WTC11 (cell line): ENCODE data around the gene KSR2. TPM values are rescaled to one million over a fixed set of nuclear protein-coding genes. Genes with fewer than 3 reads are reported as not detected.

Experiments used
- ATAC-seq: fragments of 200-7000 bp; cut with Tn5 transposase; 2 replicates; pipeline ENCODE4 v1.10.0; 2021; ENCODE audit warnings: mild to moderate bottlenecking, moderate library complexity
- CTCF ChIA-PET: fragments of 300-600 bp; sonication (Branson Sonifier 250); formaldehyde crosslinking; loops from one replicate; lab custom pipeline; 2021; ENCODE audit warnings: antibody characterized with exemption; lab: Charles Lee
- POLR2A ChIA-PET: fragments of 350-600 bp; sonication (Branson Sonifier 250); formaldehyde crosslinking; loops from one replicate; lab custom pipeline; 2021; ENCODE audit warnings: antibody characterized with exemption; lab: Charles Lee
- DNase-seq: peaks from one replicate; pipeline ENCODE4 v3.0.0; 2021; ENCODE audit warnings: low spot score
- H3K27ac Mint-ChIP-seq: 2 replicates; pipeline ENCODE4 v1.8.0; 2021; ENCODE audit warnings: mixed read lengths
- H3K27me3 Mint-ChIP-seq: 2 replicates; pipeline ENCODE4 v1.8.0; 2021; ENCODE audit warnings: low read depth, mild to moderate bottlenecking, moderate library complexity, mixed read lengths
- H3K36me3 Mint-ChIP-seq: 2 replicates; pipeline ENCODE4 v1.8.0; 2021; ENCODE audit warnings: mixed read lengths
- H3K4me1 Mint-ChIP-seq: 2 replicates; pipeline ENCODE4 v1.8.0; 2022; ENCODE audit warnings: mixed read lengths
- H3K4me3 Mint-ChIP-seq: 2 replicates; pipeline ENCODE4 v1.8.0; 2021; ENCODE audit warnings: mild to moderate bottlenecking, moderate library complexity, mixed read lengths
- H3K9me3 Mint-ChIP-seq: 2 replicates; pipeline ENCODE4 v1.8.0; 2021; ENCODE audit warnings: mixed read lengths
- CBFB ChIP-seq: sonication (generic); formaldehyde crosslinking; IDR thresholded peaks from 2 replicates; pipeline ENCODE4 v1.8.1; 2022; ENCODE audit warnings: mild to moderate bottlenecking, low read depth, missing genetic modification reagents
- CDX4 ChIP-seq: fragments of 250-450 bp; sonication (Bioruptor Pico); IDR thresholded peaks from 2 replicates; pipeline ENCODE4 v1.9.0; 2021; ENCODE audit warnings: moderate library complexity, mild to moderate bottlenecking, inconsistent platforms, borderline replicate concordance
- E2F1 ChIP-seq: sonication (generic); formaldehyde crosslinking; IDR thresholded peaks from 2 replicates; pipeline ENCODE4 v1.8.0; 2022; ENCODE audit warnings: mild to moderate bottlenecking, missing genetic modification reagents
- ELF4 ChIP-seq: sonication (generic); formaldehyde crosslinking; IDR thresholded peaks from 2 replicates; pipeline ENCODE4 v1.8.1; 2022; ENCODE audit warnings: low read depth, mild to moderate bottlenecking, moderate library complexity, missing genetic modification reagents
- GABPB1 ChIP-seq: sonication (generic); formaldehyde crosslinking; IDR thresholded peaks from 2 replicates; pipeline ENCODE4 v1.8.1; 2023; ENCODE audit warnings: mild to moderate bottlenecking, missing genetic modification reagents
- HMGA2 ChIP-seq: fragments of 250-450 bp; sonication (Bioruptor Pico); IDR thresholded peaks from 2 replicates; pipeline ENCODE4 v1.4.0; 2021; ENCODE audit warnings: mild to moderate bottlenecking, moderate library complexity
- IRF2 ChIP-seq: sonication (generic); formaldehyde crosslinking; IDR thresholded peaks from 2 replicates; pipeline ENCODE4 v1.8.0; 2022; ENCODE audit warnings: low read depth, missing genetic modification reagents, borderline replicate concordance
- NFE2L1 ChIP-seq: sonication (generic); formaldehyde crosslinking; IDR thresholded peaks from 2 replicates; pipeline ENCODE4 v1.8.1; 2023; ENCODE audit warnings: missing genetic modification reagents
- NR3C1 ChIP-seq: sonication (generic); formaldehyde crosslinking; conservative IDR thresholded peaks from 2 replicates; pipeline ENCODE4 v1.8.1; 2023; ENCODE audit warnings: low read depth, mild to moderate bottlenecking, missing genetic modification reagents
- RORB ChIP-seq: fragments of 250-450 bp; sonication (Bioruptor Pico); IDR thresholded peaks from 2 replicates; pipeline ENCODE4 v1.9.0; 2021; ENCODE audit warnings: mild to moderate bottlenecking
- SMAD4 ChIP-seq: sonication (generic); formaldehyde crosslinking; IDR thresholded peaks from 2 replicates; pipeline ENCODE4 v1.8.0; 2022; ENCODE audit warnings: mild to moderate bottlenecking, missing genetic modification reagents
- SOX15 ChIP-seq: fragments of 250-450 bp; sonication (Bioruptor Pico); IDR thresholded peaks from 2 replicates; pipeline ENCODE4 v1.9.0; 2021; ENCODE audit warnings: mild to moderate bottlenecking
- TEAD4 ChIP-seq: sonication (generic); formaldehyde crosslinking; IDR thresholded peaks from 2 replicates; pipeline ENCODE4 v1.8.0; 2022; ENCODE audit warnings: mild to moderate bottlenecking, missing genetic modification reagents
- ZMAT4 ChIP-seq: fragments of 250-450 bp; sonication (Bioruptor Pico); IDR thresholded peaks from 2 replicates; pipeline ENCODE4 v1.9.0; 2021; ENCODE audit warnings: mild to moderate bottlenecking
- ZNF121 ChIP-seq: sonication (generic); formaldehyde crosslinking; IDR thresholded peaks from 2 replicates; pipeline ENCODE4 v1.8.0; 2023; ENCODE audit warnings: missing genetic modification reagents
- ZNF671 ChIP-seq: fragments of 250-450 bp; sonication (Bioruptor Pico); IDR thresholded peaks from 2 replicates; pipeline ENCODE4 v1.8.0; 2021; ENCODE audit warnings: mild to moderate bottlenecking
- ZSCAN18 ChIP-seq: fragments of 250-450 bp; sonication (Bioruptor Pico); IDR thresholded peaks from 2 replicates; pipeline ENCODE4 v2.1.2; 2022; ENCODE audit warnings: mild to moderate bottlenecking, moderate library complexity
- total RNA-seq: library from RNA; stranded (reverse); gene quantifications from 3 replicates; pipeline ENCODE4 v1.2.3, GENCODE V29; 2021
- TF ChIP-seq, protein P1 (sequence below): sonication (generic); formaldehyde crosslinking; conservative IDR thresholded peaks from 2 replicates; pipeline ENCODE4 v1.8.1; 2023; ENCODE audit warnings: mild to moderate bottlenecking, low read depth, missing genetic modification reagents, moderate library complexity
- TF ChIP-seq, protein P2 (sequence below): fragments of 250-450 bp; sonication (Bioruptor Pico); conservative IDR thresholded peaks from 2 replicates; pipeline ENCODE4 v1.9.0; 2021; ENCODE audit warnings: mild to moderate bottlenecking
- TF ChIP-seq, protein P3 (sequence below): sonication (generic); formaldehyde crosslinking; IDR thresholded peaks from 2 replicates; pipeline ENCODE4 v1.8.1; 2023; ENCODE audit warnings: mild to moderate bottlenecking, missing genetic modification reagents

KSR2 gene
- total RNA-seq, 1 experiment from 2014 or later: 2.4 TPM

GRCh38 chr12:117896009-117896408, 72.8 kb downstream of the KSR2 start:
- no peak for TF ChIP-seq IRF2 (CRISPR knock-in tag)
- no peak for TF ChIP-seq NR3C1 (CRISPR knock-in tag)
- TF ChIP-seq TEAD4 (CRISPR knock-in tag): no peak
- TF ChIP-seq, protein P1, sequence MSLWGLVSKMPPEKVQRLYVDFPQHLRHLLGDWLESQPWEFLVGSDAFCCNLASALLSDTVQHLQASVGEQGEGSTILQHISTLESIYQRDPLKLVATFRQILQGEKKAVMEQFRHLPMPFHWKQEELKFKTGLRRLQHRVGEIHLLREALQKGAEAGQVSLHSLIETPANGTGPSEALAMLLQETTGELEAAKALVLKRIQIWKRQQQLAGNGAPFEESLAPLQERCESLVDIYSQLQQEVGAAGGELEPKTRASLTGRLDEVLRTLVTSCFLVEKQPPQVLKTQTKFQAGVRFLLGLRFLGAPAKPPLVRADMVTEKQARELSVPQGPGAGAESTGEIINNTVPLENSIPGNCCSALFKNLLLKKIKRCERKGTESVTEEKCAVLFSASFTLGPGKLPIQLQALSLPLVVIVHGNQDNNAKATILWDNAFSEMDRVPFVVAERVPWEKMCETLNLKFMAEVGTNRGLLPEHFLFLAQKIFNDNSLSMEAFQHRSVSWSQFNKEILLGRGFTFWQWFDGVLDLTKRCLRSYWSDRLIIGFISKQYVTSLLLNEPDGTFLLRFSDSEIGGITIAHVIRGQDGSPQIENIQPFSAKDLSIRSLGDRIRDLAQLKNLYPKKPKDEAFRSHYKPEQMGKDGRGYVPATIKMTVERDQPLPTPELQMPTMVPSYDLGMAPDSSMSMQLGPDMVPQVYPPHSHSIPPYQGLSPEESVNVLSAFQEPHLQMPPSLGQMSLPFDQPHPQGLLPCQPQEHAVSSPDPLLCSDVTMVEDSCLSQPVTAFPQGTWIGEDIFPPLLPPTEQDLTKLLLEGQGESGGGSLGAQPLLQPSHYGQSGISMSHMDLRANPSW (CRISPR knock-in tag): no peak
- TF ChIP-seq ZMAT4 (CRISPR knock-in tag): no peak
- no peak for TF ChIP-seq NFE2L1 (CRISPR knock-in tag)
- no peak for TF ChIP-seq ELF4 (CRISPR knock-in tag)
- no peak for TF ChIP-seq GABPB1 (CRISPR knock-in tag)
- TF ChIP-seq HMGA2: no peak
- TF ChIP-seq CBFB (CRISPR knock-in tag): no peak
- no peak for TF ChIP-seq RORB (CRISPR knock-in tag)
- TF ChIP-seq SMAD4: no peak
- TF ChIP-seq CDX4 (CRISPR knock-in tag): no peak
- no peak for TF ChIP-seq ZNF121
- TF ChIP-seq E2F1: no peak
- no peak for TF ChIP-seq ZNF671 (CRISPR knock-in tag)
- TF ChIP-seq ZSCAN18 (CRISPR knock-in tag): no peak
- TF ChIP-seq SOX15: no peak
- TF ChIP-seq, protein P2, sequence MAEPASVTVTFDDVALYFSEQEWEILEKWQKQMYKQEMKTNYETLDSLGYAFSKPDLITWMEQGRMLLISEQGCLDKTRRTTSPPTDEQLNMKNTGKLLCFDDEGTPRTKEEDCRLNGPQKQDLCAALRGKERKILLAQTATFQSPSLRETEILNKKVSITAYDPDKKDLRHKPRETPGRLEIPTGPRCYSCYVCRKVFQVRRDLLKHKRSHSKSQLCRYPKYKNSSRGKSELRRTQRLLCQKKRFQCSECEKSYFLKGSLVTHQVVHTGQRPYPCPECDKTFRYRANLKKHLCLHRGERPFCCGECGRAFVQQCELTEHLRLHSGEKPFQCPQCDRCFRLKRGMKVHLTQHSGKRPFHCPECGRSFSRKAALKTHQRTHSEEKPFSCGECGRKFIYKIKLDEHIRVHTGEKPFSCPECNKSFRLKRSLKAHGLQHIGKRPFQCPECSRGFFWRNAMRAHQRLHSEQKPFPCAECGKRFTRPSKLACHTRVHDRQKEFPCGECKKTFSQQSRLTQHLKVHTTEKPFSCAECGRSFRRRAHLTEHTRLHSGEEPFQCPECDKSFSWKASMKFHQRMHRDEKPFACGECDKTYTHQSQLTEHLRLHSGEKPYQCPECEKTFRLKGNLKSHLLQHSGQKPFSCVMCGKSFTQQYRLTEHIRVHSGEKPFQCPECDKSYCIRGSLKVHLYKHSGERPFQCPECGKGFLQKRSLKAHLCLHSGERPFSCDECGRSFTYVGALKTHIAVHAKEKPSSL: no peak
- TF ChIP-seq, protein P3, sequence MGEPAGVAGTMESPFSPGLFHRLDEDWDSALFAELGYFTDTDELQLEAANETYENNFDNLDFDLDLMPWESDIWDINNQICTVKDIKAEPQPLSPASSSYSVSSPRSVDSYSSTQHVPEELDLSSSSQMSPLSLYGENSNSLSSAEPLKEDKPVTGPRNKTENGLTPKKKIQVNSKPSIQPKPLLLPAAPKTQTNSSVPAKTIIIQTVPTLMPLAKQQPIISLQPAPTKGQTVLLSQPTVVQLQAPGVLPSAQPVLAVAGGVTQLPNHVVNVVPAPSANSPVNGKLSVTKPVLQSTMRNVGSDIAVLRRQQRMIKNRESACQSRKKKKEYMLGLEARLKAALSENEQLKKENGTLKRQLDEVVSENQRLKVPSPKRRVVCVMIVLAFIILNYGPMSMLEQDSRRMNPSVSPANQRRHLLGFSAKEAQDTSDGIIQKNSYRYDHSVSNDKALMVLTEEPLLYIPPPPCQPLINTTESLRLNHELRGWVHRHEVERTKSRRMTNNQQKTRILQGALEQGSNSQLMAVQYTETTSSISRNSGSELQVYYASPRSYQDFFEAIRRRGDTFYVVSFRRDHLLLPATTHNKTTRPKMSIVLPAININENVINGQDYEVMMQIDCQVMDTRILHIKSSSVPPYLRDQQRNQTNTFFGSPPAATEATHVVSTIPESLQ (CRISPR knock-in tag): no peak
- H3K4me1 Mint-ChIP-seq: no peaks in the 10 kb centered on the region
- no peaks in the 10 kb centered on the region for H3K27me3 Mint-ChIP-seq
- DNase-seq (no peak), ATAC-seq (no peak)
- H3K36me3 Mint-ChIP-seq: peaks cover 5% of the 10 kb centered on the region; the same call in 1 of the 2 replicates
- H3K9me3 Mint-ChIP-seq: peaks cover 15% of the 10 kb centered on the region
- POLR2A ChIA-PET: no interaction called here
- H3K4me3 Mint-ChIP-seq: no peak overlapping the region
- H3K27ac Mint-ChIP-seq: no peak overlapping the region
- CTCF ChIA-PET: no interaction called here
